ENCODE data around the gene SEC22A. TPM values are rescaled to one million over a fixed set of nuclear protein-coding genes. Genes with fewer than 3 reads are reported as not detected.

SEC22A gene
- total and polyA plus RNA-seq, 2 of the 8 experiments (the other 6 are each of a cell fraction or from before 2014, with no cell fraction given): 10.6 to 17.1 TPM

GRCh38 chr3:123168122-123168521 is 33.6 kb upstream of the SEC22A start (continued):
- no peak for TF ChIP-seq CHD7 (IDR thresholded peaks at IDR 0.05; ENCODE audit: insufficient replicate concordance, low read length)
- no peak for TF ChIP-seq CREB1 (IDR thresholded peaks at IDR 0.05)
- no peak for TF ChIP-seq CTBP2 (IDR thresholded peaks at IDR 0.05; ENCODE audit: borderline replicate concordance, insufficient read depth, insufficient read length, low read length)
- TF ChIP-seq HDAC6 (IDR thresholded peaks at IDR 0.05; ENCODE audit: low read depth, low read length): no peak
- TF ChIP-seq RBBP5 (IDR thresholded peaks at IDR 0.05; ENCODE audit: borderline replicate concordance, low read depth, low read length): no peak
